CD14-positive monocyte (primary cell): Measurements from ENCODE around the gene NRXN3. TPM values are rescaled to one million over a fixed set of nuclear protein-coding genes. Genes with fewer than 3 reads are reported as not detected.

Source experiments
- DNase-seq, 3 donors: peaks; one replicate each; pipeline ENCODE4 v3.0.0-alpha.2; 2011 to 2022
- H2AFZ ChIP-seq: 2 replicates; pipeline ENCODE4 v1.6.0; 2012; ENCODE audit warnings: mild to moderate bottlenecking, low read depth, low read length, inconsistent platforms; ENCODE audit not compliant: insufficient read depth, poor library complexity, severe bottlenecking
- H3K27ac ChIP-seq, 2 donors: 1 replicate in 1 of 2; 2 replicates in 1 of 2; pipeline ENCODE4 v1.5.1; 2012 to 2013; ENCODE audit warnings: low read length in 2 of 2, control low read depth in 1 of 2, inconsistent platforms in 1 of 2, low read depth in 1 of 2, mild to moderate bottlenecking in 1 of 2
- H3K27me3 ChIP-seq, 2 donors: one replicate each; pipeline versions ENCODE4 v1.6.0 to v1.6.1; 2011 to 2013; ENCODE audit warnings: low read length in 2 of 2; ENCODE audit not compliant: control insufficient read depth in 2 of 2, insufficient read depth in 2 of 2
- H3K36me3 ChIP-seq, 2 donors: replicated peaks in 1 of 2; 1 replicate in 1 of 2; 2 replicates in 1 of 2; pipeline versions ENCODE4 v1.5.1 to v1.6.1; 2012 to 2013; ENCODE audit warnings: low read length in 2 of 2, control low read depth in 1 of 2, inconsistent platforms in 1 of 2, mild to moderate bottlenecking in 1 of 2; ENCODE audit not compliant: insufficient read depth in 2 of 2, control insufficient read depth in 1 of 2
- H3K4me1 ChIP-seq, 2 donors: 1 replicate in 1 of 2; 2 replicates in 1 of 2; pipeline versions ENCODE4 v1.5.1 to v1.6.1; 2012 to 2013; ENCODE audit warnings: low read length in 2 of 2, control low read depth in 1 of 2, inconsistent platforms in 1 of 2, mild to moderate bottlenecking in 1 of 2, moderate library complexity in 1 of 2; ENCODE audit not compliant: insufficient read depth in 2 of 2, control insufficient read depth in 1 of 2
- H3K4me2 ChIP-seq: replicated peaks from 2 replicates; pipeline ENCODE3; 2012; ENCODE audit warnings: low read length, moderate library complexity, mild to moderate bottlenecking; ENCODE audit not compliant: poor library complexity, severe bottlenecking; ENCODE audit errors: extremely low read depth
- H3K4me3 ChIP-seq, 3 experiments: fragments of 200-600 bp in 1 of 3; sonication (generic) in 1 of 3; replicated peaks in 1 of 3; 1 replicate in 2 of 3; 2 replicates in 1 of 3; pipeline ENCODE4 v1.5.1; 2011 to 2013; ENCODE audit warnings: low read length in 3 of 3, mild to moderate bottlenecking in 3 of 3, control low read depth in 2 of 3, low read depth in 2 of 3, inconsistent platforms in 1 of 3, moderate library complexity in 1 of 3
- H3K79me2 ChIP-seq: 2 replicates; pipeline ENCODE4 v1.6.0; 2012; ENCODE audit warnings: mild to moderate bottlenecking, control low read depth, inconsistent platforms, low read length, moderate library complexity; ENCODE audit not compliant: insufficient read depth
- H3K9ac ChIP-seq: 2 replicates; pipeline ENCODE4 v1.6.0; 2017; ENCODE audit warnings: low read length, mild to moderate bottlenecking; ENCODE audit not compliant: insufficient read depth, poor library complexity, severe bottlenecking
- H3K9me3 ChIP-seq, 2 donors: replicated peaks in 1 of 2; 1 replicate in 1 of 2; 2 replicates in 1 of 2; pipeline versions ENCODE4 v1.5.1 to v1.6.1; 2012 to 2013; ENCODE audit warnings: low read length in 2 of 2, control low read depth in 1 of 2; ENCODE audit not compliant: control insufficient read depth in 1 of 2, insufficient read depth in 1 of 2
- H4K20me1 ChIP-seq: 2 replicates; pipeline ENCODE4 v1.6.0; 2012; ENCODE audit warnings: mild to moderate bottlenecking, low read length, control low read depth, moderate library complexity; ENCODE audit not compliant: insufficient read depth
- H3K27ac Mint-ChIP-seq, 7 donors: one replicate each; pipeline ENCODE4 v1.8.0; 2020; ENCODE audit warnings: mild to moderate bottlenecking in 7 of 7, mixed read lengths in 7 of 7, moderate library complexity in 6 of 7, inconsistent platforms in 2 of 7
- H3K27me3 Mint-ChIP-seq, 3 donors: one replicate each; pipeline ENCODE4 v1.8.0; 2021 to 2022; ENCODE audit warnings: low read depth in 3 of 3, mild to moderate bottlenecking in 3 of 3, mixed read lengths in 3 of 3, moderate library complexity in 3 of 3, inconsistent platforms in 1 of 3
- H3K36me3 Mint-ChIP-seq, 2 donors: one replicate each; pipeline ENCODE4 v1.8.0; 2020; ENCODE audit warnings: mixed read lengths in 2 of 2, inconsistent platforms in 1 of 2, mild to moderate bottlenecking in 1 of 2
- H3K4me1 Mint-ChIP-seq: one replicate; pipeline ENCODE4 v1.8.0; 2020; ENCODE audit warnings: mild to moderate bottlenecking, mixed read lengths
- H3K4me3 Mint-ChIP-seq, 2 donors: one replicate each; pipeline ENCODE4 v1.8.0; 2020; ENCODE audit warnings: mild to moderate bottlenecking in 2 of 2, mixed read lengths in 2 of 2, moderate library complexity in 1 of 2
- H3K9me3 Mint-ChIP-seq, 7 donors: one replicate each; pipeline ENCODE4 v1.8.0; 2020 to 2022; ENCODE audit warnings: mixed read lengths in 7 of 7, mild to moderate bottlenecking in 6 of 7, moderate library complexity in 6 of 7, inconsistent platforms in 2 of 7
- WGBS: methylation state at CpG from one replicate; pipeline ENCODE4 v1.1.5; 2013; ENCODE audit warnings: missing lambda C conversion rate; ENCODE audit not compliant: insufficient coverage; 5-methylcytosine and 5-hydroxymethylcytosine counted together
- intact Hi-C, 2 donors: fragments of 100-400 bp; cut with micrococcal nuclease; formaldehyde crosslinking; loops; one replicate each; pipeline versions ENCODE4 v1.15.0 to v1.15.1; 2023
- polyA plus RNA-seq, 3 donors: library from polyadenylated mRNA; depleted of rRNA in 1 of 3; unstranded in 2 of 3; stranded (reverse) in 1 of 3; fragments of 300-500 nt in 2 of 3; fragments of >200 nt in 1 of 3; fragmentation: Illumina TruSeq in 2 of 3; gene quantifications; 1 replicate in 2 of 3; 2 replicates in 1 of 3; pipeline ENCODE4 v1.2.3, GENCODE V29; 2012 to 2021
- TF ChIP-seq, protein P1 (sequence below): fragments of 200-600 bp; IDR thresholded peaks from one replicate; pipeline ENCODE4 v1.8.0; 2022; ENCODE audit warnings: antibody characterized with exemption, mild to moderate bottlenecking

The NRXN3 gene
- polyA plus RNA-seq, 3 donors = not detected

DNA sequence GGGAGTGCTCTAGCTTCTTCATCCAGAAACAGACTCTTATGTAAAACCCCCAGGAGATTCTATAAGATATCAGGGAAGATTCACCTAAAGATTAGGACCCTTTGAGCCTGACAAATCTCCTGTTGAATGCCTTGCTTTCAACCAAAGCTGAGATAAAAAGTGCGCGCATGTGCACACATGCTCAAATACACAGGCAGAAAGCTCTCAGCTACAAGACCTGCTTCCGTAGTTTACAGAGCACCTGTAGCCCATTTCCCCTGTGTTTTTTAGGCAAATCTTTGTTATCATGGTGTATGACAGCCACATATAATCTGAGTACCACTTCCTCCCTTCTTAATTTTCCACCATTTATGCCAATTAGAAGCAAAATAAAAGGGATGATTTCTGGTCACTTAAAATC lies 866.9 kb downstream of the NRXN3 start:
- peaks cover 7 to 11% of the 10 kb centered on the region in 2 donors for H3K4me1 ChIP-seq
- no peak overlapping the region for H3K27ac Mint-ChIP-seq
- peaks cover 8 to 12% of the 10 kb centered on the region in 2 donors for H3K9me3 ChIP-seq
- no peaks in the 10 kb centered on the region for H3K36me3 Mint-ChIP-seq
- no peaks in the 10 kb centered on the region for H3K27me3 Mint-ChIP-seq
- no peak for DNase-seq
- H3K9ac ChIP-seq = no peak overlapping the region
- TF ChIP-seq, protein P1, sequence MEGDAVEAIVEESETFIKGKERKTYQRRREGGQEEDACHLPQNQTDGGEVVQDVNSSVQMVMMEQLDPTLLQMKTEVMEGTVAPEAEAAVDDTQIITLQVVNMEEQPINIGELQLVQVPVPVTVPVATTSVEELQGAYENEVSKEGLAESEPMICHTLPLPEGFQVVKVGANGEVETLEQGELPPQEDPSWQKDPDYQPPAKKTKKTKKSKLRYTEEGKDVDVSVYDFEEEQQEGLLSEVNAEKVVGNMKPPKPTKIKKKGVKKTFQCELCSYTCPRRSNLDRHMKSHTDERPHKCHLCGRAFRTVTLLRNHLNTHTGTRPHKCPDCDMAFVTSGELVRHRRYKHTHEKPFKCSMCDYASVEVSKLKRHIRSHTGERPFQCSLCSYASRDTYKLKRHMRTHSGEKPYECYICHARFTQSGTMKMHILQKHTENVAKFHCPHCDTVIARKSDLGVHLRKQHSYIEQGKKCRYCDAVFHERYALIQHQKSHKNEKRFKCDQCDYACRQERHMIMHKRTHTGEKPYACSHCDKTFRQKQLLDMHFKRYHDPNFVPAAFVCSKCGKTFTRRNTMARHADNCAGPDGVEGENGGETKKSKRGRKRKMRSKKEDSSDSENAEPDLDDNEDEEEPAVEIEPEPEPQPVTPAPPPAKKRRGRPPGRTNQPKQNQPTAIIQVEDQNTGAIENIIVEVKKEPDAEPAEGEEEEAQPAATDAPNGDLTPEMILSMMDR = no peak
- no peaks in the 10 kb centered on the region for H4K20me1 ChIP-seq
- no peak overlapping the region for H3K27ac ChIP-seq
- H3K27me3 ChIP-seq = no peaks in the 10 kb centered on the region
- 100% methylated on average over 2 of the region's 3 CpGs for WGBS
- no peak overlapping the region for H3K4me2 ChIP-seq
- no peaks in the 10 kb centered on the region for H3K79me2 ChIP-seq
- no peak overlapping the region for H3K4me3 ChIP-seq
- intact Hi-C loops = no loop called here
- peaks cover 12% of the 10 kb centered on the region for H3K4me1 Mint-ChIP-seq
- H2AFZ ChIP-seq = no peak overlapping the region
- H3K9me3 Mint-ChIP-seq = peaks cover 6 to 14% (median 9%) of the 10 kb centered on the region in 7 donors
- no peak overlapping the region for H3K4me3 Mint-ChIP-seq
- no peaks in the 10 kb centered on the region for H3K36me3 ChIP-seq

DNA sequence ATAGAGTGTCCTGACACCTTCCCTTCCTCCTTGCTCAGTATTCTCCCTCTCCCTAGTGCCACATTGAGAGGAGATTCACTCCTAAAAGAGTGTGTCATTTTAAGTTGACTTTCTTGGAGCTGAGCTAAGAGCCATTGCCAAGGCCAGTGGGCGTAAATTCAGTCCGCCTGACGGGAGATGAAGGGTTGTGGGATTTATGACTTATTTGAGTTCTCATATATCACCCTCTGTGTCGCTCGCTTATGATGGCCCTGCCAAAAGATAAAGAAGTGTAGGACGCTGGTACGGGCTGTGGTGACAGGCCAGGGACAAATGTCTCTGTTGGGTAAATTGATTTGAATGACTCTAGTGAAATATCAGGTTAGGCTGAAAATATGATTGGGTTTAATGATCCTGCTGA lies 867.4 kb downstream of the NRXN3 start:
- Histone ChIP-seq H3K4me3 (no peak overlapping the region), H3K4me2 (no peak overlapping the region), H3K9me3 (peaks cover 8 to 12% of the 10 kb centered on the region in 2 donors), H3K9ac (no peak overlapping the region), H3K27me3 (no peaks in the 10 kb centered on the region), H2AFZ (no peak overlapping the region), H3K36me3 (no peaks in the 10 kb centered on the region), H4K20me1 (no peaks in the 10 kb centered on the region), H3K79me2 (no peaks in the 10 kb centered on the region), H3K27ac (no peak overlapping the region), H3K4me1 (peaks cover 7 to 11% of the 10 kb centered on the region in 2 donors)
- H3K36me3 Mint-ChIP-seq = no peaks in the 10 kb centered on the region
- intact Hi-C loops = no loop called here
- H3K4me3 Mint-ChIP-seq = no peak overlapping the region
- WGBS = 52% methylated on average over 2 of the region's 7 CpGs
- H3K27ac Mint-ChIP-seq = no peak overlapping the region
- H3K4me1 Mint-ChIP-seq = peaks cover 12% of the 10 kb centered on the region
- no peaks in the 10 kb centered on the region for H3K27me3 Mint-ChIP-seq
- no peak for DNase-seq
- TF ChIP-seq, protein P1 = no peak
- H3K9me3 Mint-ChIP-seq = peaks cover 6 to 14% (median 9%) of the 10 kb centered on the region in 7 donors
